Fibroblast of gingiva (primary cell): ENCODE results near the gene CACNB1.
A peak's percentile ranks its signal among the peaks of the same experiment; 100 is the strongest.
"Not testable (repeated sequence)": the region's sequence is repeated elsewhere in the genome, so short reads cannot be mapped to it uniquely, and the experiment has no call there.

ENCODE experiments used
- DNase-seq: peaks from one replicate; pipeline ENCODE4 v3.0.0-alpha.2; 2011; ENCODE audit warnings: low read depth

The CACNB1 gene

GRCh38 chr17:39174920-39175694, 22.4 kb downstream of the CACNB1 start:
- DNase-seq: peak; percentile 47

DNA sequence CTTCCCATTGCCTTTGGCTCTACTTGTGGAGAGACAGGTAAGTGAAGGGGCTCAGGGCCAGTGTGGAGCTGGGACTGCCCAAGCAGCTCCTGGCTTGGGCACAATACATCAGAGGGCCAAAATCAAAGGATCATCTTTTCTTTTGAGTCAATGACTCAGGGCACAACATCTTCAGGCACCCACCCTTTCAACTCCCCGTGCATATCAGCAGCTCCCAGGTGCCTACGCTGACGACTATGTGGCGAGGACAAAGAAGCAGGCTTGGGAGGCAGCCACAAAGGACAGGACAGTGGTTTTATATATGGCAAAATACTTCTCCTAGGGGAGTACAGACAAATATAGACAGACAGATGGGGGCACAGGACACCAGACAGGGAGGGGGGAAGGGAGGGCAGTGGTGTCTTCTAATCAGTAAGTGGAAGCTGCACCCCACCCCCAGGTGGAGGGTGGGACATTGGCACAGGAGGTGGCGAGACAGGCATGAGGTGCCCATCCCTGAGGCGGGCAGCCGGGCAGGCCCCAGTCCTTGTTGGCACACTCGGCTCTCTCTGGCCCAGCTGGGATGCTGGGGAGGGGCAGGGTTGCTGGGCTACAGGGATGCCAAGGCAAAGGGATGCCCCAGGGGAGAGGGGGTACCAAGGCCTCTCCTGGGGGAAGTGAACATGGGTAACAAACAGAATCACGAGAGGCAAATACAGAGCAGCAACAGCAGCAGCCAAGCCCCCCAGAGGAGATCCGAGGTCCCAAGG, 23.8 kb downstream of the CACNB1 start:
- no peak for DNase-seq

- no peak for DNase-seq
These were observed 24.4 kb downstream of the CACNB1 start for GRCh38 chr17:39173080-39173479.

- DNase-seq: no peak
These were observed 25.5 kb downstream of the CACNB1 start for GRCh38 chr17:39171933-39172332.

DNA sequence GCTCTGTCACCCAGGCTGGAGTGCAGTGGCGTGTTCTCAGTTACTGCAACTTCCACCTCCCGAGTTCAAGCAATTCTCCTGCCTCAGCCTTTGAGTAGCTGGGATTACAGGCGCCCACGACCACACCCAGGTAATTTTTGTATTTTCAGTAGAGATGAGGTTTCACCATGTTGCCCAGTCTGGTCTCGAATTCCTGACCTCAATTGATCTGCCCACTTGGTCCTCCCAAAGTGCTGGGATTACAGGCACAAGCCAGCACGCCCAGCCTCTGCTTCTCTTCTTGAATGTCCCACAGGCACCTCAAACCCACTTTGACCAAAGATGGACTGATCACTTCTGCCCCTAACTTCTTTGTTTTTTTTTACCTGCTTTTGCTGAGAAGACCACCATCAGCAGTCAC, 26.9 kb downstream of the CACNB1 start:
- no peak for DNase-seq

GRCh38 chr17:39170109-39170508, 27.4 kb downstream of the CACNB1 start:
- DNase-seq: no peak

- DNase-seq: no peak
These were observed 28.0 kb downstream of the CACNB1 start for GRCh38 chr17:39169518-39169917.

DNA sequence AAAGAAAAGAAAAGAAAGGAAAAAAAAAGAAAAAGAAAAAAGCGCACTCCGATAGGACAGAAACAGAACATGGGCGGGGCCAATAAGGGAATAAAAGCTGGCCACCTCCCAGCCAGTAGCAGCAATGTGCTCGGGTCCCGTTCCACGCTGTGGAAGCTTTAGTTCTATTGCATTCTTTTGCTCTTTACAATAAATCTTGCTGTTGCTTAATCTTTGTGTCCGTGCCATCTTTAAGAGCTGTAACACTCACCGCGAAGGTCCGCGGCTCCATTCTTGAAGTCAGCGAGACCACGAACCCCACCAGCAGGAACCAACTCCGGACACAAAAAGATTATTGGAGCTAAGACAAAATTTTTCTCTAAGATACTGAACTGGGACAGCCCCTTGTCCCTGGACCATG, 28.4 kb downstream of the CACNB1 start:
- no peak for DNase-seq

- not testable (repeated sequence) for DNase-seq
These were observed 29.0 kb downstream of the CACNB1 start for GRCh38 chr17:39168503-39168902.

DNA sequence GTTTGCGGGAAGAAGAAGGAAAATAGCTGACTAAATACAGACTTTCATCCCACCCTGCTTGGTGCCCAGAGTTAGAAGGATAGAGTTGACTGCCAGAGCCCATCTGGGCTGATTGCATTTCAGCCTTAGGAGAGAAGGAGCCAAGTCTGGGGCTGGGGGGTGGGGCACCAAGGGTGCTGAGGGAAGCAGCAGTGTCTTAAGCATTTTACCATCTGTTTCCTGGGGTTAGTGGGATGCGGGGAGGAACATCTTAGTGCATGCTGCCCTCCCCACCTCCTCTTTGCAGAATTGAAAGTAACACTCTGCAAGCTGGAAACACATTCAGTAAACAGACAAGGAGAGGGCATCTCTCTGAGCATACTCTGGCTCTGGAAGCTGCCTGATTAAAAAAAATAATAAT, 30.0 kb downstream of the CACNB1 start:
- DNase-seq: no peak

GRCh38 chr17:39166437-39167335, 30.8 kb downstream of the CACNB1 start:
- DNase-seq: no peak

GRCh38 chr17:39165841-39166349, 31.6 kb downstream of the CACNB1 start, which contains the start of gene ARL5C:
TSS of gene ARL5C (minus strand) at chr17:39166161. CDS start at chr17:39165760, 401 bp downstream.
- DNase-seq: no peak

- DNase-seq: no peak
These were observed 32.2 kb downstream of the CACNB1 start for GRCh38 chr17:39165178-39165840.

- DNase-seq: peak; percentile 92
These were observed 32.8 kb downstream of the CACNB1 start for GRCh38 chr17:39164675-39165143.

- no peak for DNase-seq
These were observed 35.5 kb downstream of the CACNB1 start for GRCh38 chr17:39161962-39162361.

DNA sequence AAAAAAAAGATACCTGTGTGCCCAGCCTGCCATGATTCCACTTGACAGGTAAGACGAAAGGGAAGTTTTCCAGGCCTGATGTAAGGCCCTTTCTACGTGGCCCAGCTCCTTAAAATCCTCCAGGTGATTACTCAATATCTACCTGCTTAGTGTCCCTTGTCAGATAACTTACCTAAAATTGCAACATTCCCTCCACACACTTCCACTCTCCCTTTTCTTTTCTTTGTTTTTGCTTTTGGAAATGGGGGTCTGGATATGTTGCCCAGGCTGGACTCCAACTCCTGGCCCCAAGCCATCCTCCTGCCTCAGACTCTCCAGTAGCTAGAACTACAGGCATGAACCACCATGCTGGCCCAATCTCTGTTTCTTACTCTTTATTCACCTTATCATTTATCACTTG, 38.8 kb downstream of the CACNB1 start:
- no peak for DNase-seq

GRCh38 chr17:39156491-39156890, 41.0 kb downstream of the CACNB1 start:
- no peak for DNase-seq

DNA sequence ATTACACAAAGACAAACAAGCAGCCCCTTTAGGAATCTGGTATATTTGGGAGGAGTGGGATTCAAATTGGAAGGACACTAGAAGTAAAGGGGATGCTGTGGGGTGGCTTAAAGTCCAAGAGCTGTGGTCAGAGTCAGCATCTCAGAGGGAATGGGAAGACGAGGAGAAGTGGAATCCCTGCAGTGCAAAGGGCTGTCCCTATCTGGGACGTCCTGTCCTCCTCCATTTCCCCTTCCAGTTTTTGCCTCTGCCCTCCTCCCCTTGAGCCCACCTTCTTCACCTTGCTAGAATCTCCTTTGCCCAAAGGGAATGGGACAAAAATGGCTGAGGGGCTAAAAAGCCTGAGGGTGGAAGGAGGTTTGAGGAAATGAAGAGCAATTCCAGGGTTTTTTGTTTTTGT, 41.8 kb downstream of the CACNB1 start:
- no peak for DNase-seq

DNA sequence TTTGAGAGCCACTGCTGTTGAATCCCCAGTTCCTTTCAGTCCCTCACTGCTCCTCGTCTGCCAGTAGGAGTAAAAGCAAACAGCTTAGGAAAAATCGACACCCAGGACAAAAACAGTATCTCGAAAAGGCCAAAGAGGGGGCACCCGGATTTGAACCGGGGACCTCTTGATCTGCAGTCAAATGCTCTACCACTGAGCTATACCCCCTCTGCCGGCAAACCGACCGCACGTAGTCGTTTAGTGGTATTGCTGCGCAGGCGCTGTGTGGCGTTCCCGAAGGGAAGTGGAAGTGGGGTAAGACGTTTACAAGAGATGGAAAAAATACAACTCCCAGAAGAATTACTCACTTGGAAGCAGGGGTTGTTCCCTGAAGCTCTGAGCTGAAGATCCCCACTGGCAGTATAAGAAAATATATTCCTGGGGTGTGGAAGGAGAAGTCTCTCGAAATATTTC, 43.8 kb downstream of the CACNB1 start:
- peak; percentile 84 for DNase-seq

DNA sequence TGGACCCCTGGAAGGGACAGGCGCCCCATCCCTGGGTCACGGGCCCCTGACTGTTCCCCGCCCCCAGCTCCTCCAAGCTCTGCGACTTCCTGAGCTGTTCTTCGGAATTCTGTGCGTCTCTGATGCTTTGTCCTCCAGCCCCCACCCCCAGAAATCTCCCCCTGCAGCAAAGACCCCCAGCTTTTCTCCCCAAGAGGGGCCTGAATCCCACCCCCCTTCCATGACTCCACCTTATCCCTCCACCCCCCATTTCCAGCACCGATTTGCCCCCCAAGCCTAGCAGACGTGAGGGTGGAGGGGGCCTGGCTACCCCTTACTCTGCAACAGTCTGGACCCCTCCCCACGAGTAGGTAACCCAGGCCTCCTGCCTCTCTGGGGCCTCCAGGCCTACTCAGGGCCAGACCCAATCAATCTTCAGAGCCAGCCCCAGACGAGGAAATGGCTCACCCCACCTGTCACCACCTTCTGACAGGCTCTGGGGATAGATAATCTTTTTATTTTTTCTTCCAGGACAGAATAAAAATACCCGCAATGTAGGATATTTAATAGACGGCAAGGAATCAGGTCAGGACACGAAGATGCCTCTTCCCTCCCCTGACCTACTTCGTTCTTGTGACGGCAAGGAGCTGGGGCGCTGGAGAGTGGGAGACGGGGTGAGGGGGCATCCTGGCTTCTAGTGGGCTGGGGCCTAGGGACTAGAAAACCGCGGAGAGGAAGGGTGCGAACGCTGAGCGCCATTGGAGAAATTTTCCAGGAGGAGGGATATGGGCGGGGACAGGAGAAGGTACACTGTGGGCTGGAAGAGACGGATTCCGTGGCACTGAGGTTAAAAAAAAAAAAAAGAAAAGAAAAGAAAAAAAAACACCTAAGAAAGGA, 45.3 kb downstream of the CACNB1 start:
- no peak for DNase-seq
